B cell (primary cell): ENCODE data around the gene ZNF587. TPM values are rescaled to one million over a fixed set of nuclear protein-coding genes. Genes with fewer than 3 reads are reported as not detected.
"Not testable (repeated sequence)": the region's sequence is repeated elsewhere in the genome, so short reads cannot be mapped to it uniquely, and the experiment has no call there.

ENCODE experiments used
- ATAC-seq: fragments of 200-7000 bp; cut with Tn5 transposase; one replicate; pipeline ENCODE4 v1.10.0; 2021; ENCODE audit warnings: low read depth, mild to moderate bottlenecking, moderate number of reproducible peaks, moderate library complexity
- CTCF ChIA-PET: fragments of 350-600 bp; sonication (Branson Sonifier 250); formaldehyde crosslinking; loops from one replicate; lab custom pipeline; 2021; ENCODE audit warnings: antibody characterized with exemption, inconsistent platforms; lab: Charles Lee
- POLR2A ChIA-PET: fragments of 350-600 bp; sonication (Branson Sonifier 250); formaldehyde crosslinking; loops from one replicate; lab custom pipeline; 2021; ENCODE audit warnings: antibody characterized with exemption; lab: Charles Lee
- DNase-seq: peaks from one replicate; pipeline ENCODE4 v3.0.0; 2013
- H2AFZ ChIP-seq: 2 replicates; pipeline ENCODE4 v1.6.1; 2012; ENCODE audit warnings: mild to moderate bottlenecking, low read depth, low read length; ENCODE audit not compliant: insufficient read depth, poor library complexity, severe bottlenecking
- H3K27ac ChIP-seq, 2 donors: 1 replicate in 1 of 2; 2 replicates in 1 of 2; pipeline ENCODE4 v1.5.1; 2012 to 2013; ENCODE audit warnings: low read length in 2 of 2, mild to moderate bottlenecking in 2 of 2, moderate library complexity in 1 of 2
- H3K27me3 ChIP-seq, 4 experiments: fragments of 200-600 bp in 1 of 4; sonication (generic) in 1 of 4; replicated peaks in 1 of 4; 1 replicate in 2 of 4; 2 replicates in 2 of 4; pipeline versions ENCODE4 v1.6.1 to v1.7.0; 2013 to 2016; ENCODE audit warnings: low read length in 3 of 4, mild to moderate bottlenecking in 2 of 4, mixed read lengths in 1 of 4, moderate library complexity in 1 of 4; ENCODE audit not compliant: insufficient read depth in 4 of 4, control insufficient read depth in 3 of 4; ENCODE audit errors: control extremely low read depth in 1 of 4
- H3K36me3 ChIP-seq, 2 experiments: replicated peaks in 1 of 2; 1 replicate in 1 of 2; 2 replicates in 1 of 2; pipeline versions ENCODE4 v1.6.1 to v1.7.1; 2013; ENCODE audit warnings: low read length in 1 of 2; ENCODE audit not compliant: insufficient read depth in 2 of 2, control insufficient read depth in 1 of 2; ENCODE audit errors: control extremely low read depth in 1 of 2, extremely low read depth in 1 of 2
- H3K4me1 ChIP-seq, 2 donors: fragments of 200-600 bp in 1 of 2; sonication (generic) in 1 of 2; 1 replicate in 1 of 2; 2 replicates in 1 of 2; pipeline versions ENCODE4 v1.5.1 to v1.6.1; 2013 to 2017; ENCODE audit warnings: low read length in 2 of 2; ENCODE audit not compliant: control insufficient read depth in 2 of 2, insufficient read depth in 2 of 2
- H3K4me2 ChIP-seq: replicated peaks from 2 replicates; pipeline ENCODE3; 2012; ENCODE audit warnings: mild to moderate bottlenecking, low read depth, low read length; ENCODE audit not compliant: poor library complexity, severe bottlenecking
- H3K4me3 ChIP-seq, 5 experiments: fragments of 200-600 bp in 1 of 5; sonication (generic) in 1 of 5; 1 replicate in 3 of 5; 2 replicates in 2 of 5; pipeline versions ENCODE4 v1.5.1 to v1.7.0; 2011 to 2016; ENCODE audit warnings: low read length in 4 of 5, mild to moderate bottlenecking in 4 of 5, low read depth in 2 of 5, control low read depth in 1 of 5, moderate library complexity in 1 of 5; ENCODE audit not compliant: insufficient read depth in 1 of 5; ENCODE audit errors: control extremely low read depth in 1 of 5, extremely low read depth in 1 of 5
- H3K79me2 ChIP-seq: fragments of 200-600 bp; sonication (generic); one replicate; pipeline ENCODE4 v1.6.0; 2016; ENCODE audit warnings: low read length; ENCODE audit not compliant: control insufficient read depth, insufficient read depth
- H3K9ac ChIP-seq: fragments of 200-600 bp; sonication (generic); 2 replicates; pipeline ENCODE4 v1.6.1; 2017; ENCODE audit warnings: mild to moderate bottlenecking, low read length, moderate library complexity
- H3K9me3 ChIP-seq, 3 donors: one replicate each; pipeline versions ENCODE4 v1.6.1 to v1.7.1; 2013; ENCODE audit warnings: low read length in 2 of 3; ENCODE audit not compliant: control insufficient read depth in 2 of 3, insufficient read depth in 1 of 3; ENCODE audit errors: control extremely low read depth in 1 of 3
- H4K20me1 ChIP-seq: 2 replicates; pipeline ENCODE4 v1.6.0; 2012; ENCODE audit warnings: mild to moderate bottlenecking, low read length; ENCODE audit not compliant: insufficient read depth, control insufficient read depth, poor library complexity, severe bottlenecking
- H3K27ac Mint-ChIP-seq: one replicate; pipeline ENCODE4 v1.8.0; 2021; ENCODE audit warnings: mixed read lengths
- H3K27me3 Mint-ChIP-seq: one replicate; pipeline ENCODE4 v1.8.0; 2021; ENCODE audit warnings: mixed read lengths
- H3K4me1 Mint-ChIP-seq: one replicate; pipeline ENCODE4 v1.8.0; 2021; ENCODE audit warnings: mixed read lengths
- H3K4me3 Mint-ChIP-seq: one replicate; pipeline ENCODE4 v1.8.0; 2021; ENCODE audit warnings: mixed read lengths
- H3K9me3 Mint-ChIP-seq: one replicate; pipeline ENCODE4 v1.8.0; 2022; ENCODE audit warnings: mixed read lengths; ENCODE audit not compliant: insufficient read depth
- CTCF ChIP-seq: fragments of 200-600 bp; IDR thresholded peaks from one replicate; pipeline ENCODE4 v1.8.0; 2022; ENCODE audit warnings: antibody characterized with exemption, mild to moderate bottlenecking
- EZH2 ChIP-seq: IDR thresholded peaks from 2 replicates; pipeline ENCODE4 v1.6.1; 2012; ENCODE audit warnings: borderline replicate concordance, low read depth, mild to moderate bottlenecking, moderate library complexity, low read length; ENCODE audit not compliant: insufficient read depth, poor library complexity, severe bottlenecking
- WGBS: methylation state at CpG from one replicate; pipeline ENCODE4 v1.1.5; 2013; ENCODE audit warnings: missing lambda C conversion rate; ENCODE audit not compliant: insufficient coverage; 5-methylcytosine and 5-hydroxymethylcytosine counted together
- intact Hi-C: fragments of 100-400 bp; cut with micrococcal nuclease; formaldehyde crosslinking; loops from one replicate; pipeline ENCODE4 v1.10.0; 2022
- polyA plus RNA-seq: library from polyadenylated mRNA; depleted of rRNA; stranded (reverse); fragments of >200 nt; gene quantifications from 2 replicates; pipeline ENCODE4 v1.2.3, GENCODE V29; 2012
- total RNA-seq, 2 donors: library from RNA; stranded (reverse); fragments of 120-200 nt in 1 of 2; gene quantifications; 1 replicate in 1 of 2; 2 replicates in 1 of 2; pipeline versions ENCODE4 v1.2.3 to v1.2.4, GENCODE V29; 2013 to 2022

ZNF587 gene
- total and polyA plus RNA-seq, 2 donors (not counting 1 experiment from before 2014, with no cell fraction given): 16.6 to 72.9 TPM

- H2AFZ ChIP-seq: no peak overlapping the region
- H3K4me2 ChIP-seq: no peak overlapping the region
- ATAC-seq (no peak), DNase-seq (no peak)
- H3K79me2 ChIP-seq: peaks cover 23% of the 10 kb centered on the region
- intact Hi-C loops: no loop called here
- no peaks in the 10 kb centered on the region for H3K9me3 ChIP-seq
- no peaks in the 10 kb centered on the region for H3K4me1 ChIP-seq
- Mint-ChIP-seq H3K4me1 (no peaks in the 10 kb centered on the region), H3K27ac (no peak overlapping the region), H3K4me3 (no peak overlapping the region), H3K27me3 (no peaks in the 10 kb centered on the region), H3K9me3 (no peaks in the 10 kb centered on the region)
- H4K20me1 ChIP-seq: no peaks in the 10 kb centered on the region
- no peak overlapping the region for H3K4me3 ChIP-seq
- ChIA-PET CTCF (no interaction called here), POLR2A (no interaction called here)
- no peak for TF ChIP-seq CTCF
- no peak for TF ChIP-seq EZH2
- H3K9ac ChIP-seq: no peak overlapping the region
- no peak overlapping the region for H3K27ac ChIP-seq
- H3K27me3 ChIP-seq: no peaks in the 10 kb centered on the region
- H3K36me3 ChIP-seq: peaks cover 10 to 25% of the 10 kb centered on the region in 2 experiments
- 100% methylated on average over 4 of the region's 6 CpGs for WGBS
These were observed 8.4 kb upstream of the ZNF587 start for GRCh38 chr19:57841122-57841763.

GRCh38 chr19:57847164-57847563 lies 2.5 kb upstream of the ZNF587 start:
- H2AFZ ChIP-seq, H3K27me3 Mint-ChIP-seq, H3K4me3 ChIP-seq, CTCF ChIA-PET, ATAC-seq, H3K9me3 ChIP-seq, H3K27me3 ChIP-seq, POLR2A ChIA-PET, H3K9me3 Mint-ChIP-seq, DNase-seq, H3K27ac Mint-ChIP-seq, H3K4me2 ChIP-seq, H3K4me3 Mint-ChIP-seq, H3K27ac ChIP-seq, H4K20me1 ChIP-seq, H3K9ac ChIP-seq: not testable (repeated sequence)
- Histone ChIP-seq H3K36me3 (peaks cover 3 to 11% of the 10 kb centered on the region in 2 experiments), H3K4me1 (peaks cover 7 to 16% of the 10 kb centered on the region in 2 donors), H3K79me2 (peaks cover 34% of the 10 kb centered on the region)
- peaks cover 22% of the 10 kb centered on the region for H3K4me1 Mint-ChIP-seq
- intact Hi-C loops: loop anchor here (5.0 kb wide), 2 partner anchors 100 to 250 kb away; partner anchors contain the start of genes ZNF530 and ZNF776
- no CpG with 5 or more reads among the region's 3 CpGs for WGBS

- whole genome bisulfite sequencing: 100% methylated on average over 2 of the region's 2 CpGs
These were observed 445 bp upstream of the ZNF587 start for GRCh38 chr19:57849162-57849665.

More at GRCh38 chr19:57849162-57849665, 445 bp upstream of the ZNF587 start:
- H3K36me3 ChIP-seq, ATAC-seq, DNase-seq, H3K9me3 Mint-ChIP-seq, H3K9ac ChIP-seq, H3K27me3 Mint-ChIP-seq, CTCF ChIA-PET, H3K4me2 ChIP-seq, H4K20me1 ChIP-seq, H3K27me3 ChIP-seq, H3K9me3 ChIP-seq: not testable (repeated sequence)
- Histone ChIP-seq H3K27ac (peak overlapping the region; percentile 27 to 93), H3K79me2 (peaks cover 48% of the 10 kb centered on the region), H3K4me3 (peak overlapping the region in 3 of 5 experiments; percentile 74 to 95 (median 83)), H2AFZ (peak overlapping the region; percentile 84), H3K4me1 (peaks cover 7 to 16% of the 10 kb centered on the region in 2 donors)
- intact Hi-C loops: loop anchor here (1.0 to 5.0 kb wide), 3 partner anchors 102 to 414 kb away; partner anchors contain the start of genes ZNF530, ZNF749 and ZNF776
- peaks cover 22% of the 10 kb centered on the region for H3K4me1 Mint-ChIP-seq
- H3K27ac Mint-ChIP-seq: peak overlapping the region; percentile 94
- POLR2A ChIA-PET: interaction anchor here (0.6 to 1.0 kb wide), 6 partner anchors 34 to 1535 kb away, joined by 3 to 5 read pairs (median 4); partner anchors contain the start of genes ZNF417, ZNF552 and ZSCAN5A
- peak overlapping the region; percentile 97 for H3K4me3 Mint-ChIP-seq
